ENCODE data around the gene TCF7L2.
"Not testable (repeated sequence)": the region's sequence is repeated elsewhere in the genome, so short reads cannot be mapped to it uniquely, and the experiment has no call there.

Gene TCF7L2

GRCh38 chr10:113095419-113096127, 145.5 kb downstream of the TCF7L2 start:
- no peak for DNase-seq

DNA sequence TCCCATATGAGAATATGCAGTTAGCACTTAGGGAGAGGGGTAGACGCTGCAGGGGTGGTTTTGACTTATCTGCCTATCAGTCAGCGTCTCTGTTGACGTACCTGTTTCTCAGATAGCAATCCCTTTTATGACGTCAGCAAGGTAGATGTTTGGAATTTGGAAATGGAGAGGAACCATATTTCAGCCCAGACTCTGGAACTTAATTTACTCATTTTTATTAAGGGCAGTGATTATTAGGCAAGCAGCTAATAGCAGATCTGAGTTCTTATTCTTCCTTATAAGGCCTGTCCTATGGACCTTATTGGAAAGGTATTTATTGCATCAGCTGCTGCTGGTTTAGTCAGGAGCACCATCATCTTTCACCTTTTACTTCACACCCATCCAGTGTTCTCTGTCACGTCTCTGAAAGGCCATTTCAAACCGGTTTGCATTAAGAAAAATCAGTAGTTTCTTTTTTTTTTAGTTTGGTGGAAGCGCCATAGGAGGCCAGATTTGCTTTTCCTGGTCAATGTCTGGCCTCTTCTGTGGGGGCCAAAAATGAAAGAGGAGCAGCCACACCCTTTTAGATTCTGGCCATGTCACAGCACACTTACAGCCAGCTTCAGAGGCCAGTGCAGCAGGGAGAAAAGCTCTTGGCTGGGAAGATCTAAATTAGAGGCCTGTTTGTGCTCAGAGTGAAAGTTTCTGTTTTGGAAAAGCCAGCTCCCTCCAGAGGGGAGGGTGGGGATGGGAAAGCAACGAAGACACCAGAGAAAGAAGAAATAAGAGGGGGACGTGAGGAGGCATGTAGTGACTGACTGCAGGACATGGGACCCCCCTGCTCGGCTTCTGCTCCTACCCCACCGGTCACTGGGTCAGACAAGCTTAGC, 146.3 kb downstream of the TCF7L2 start:
- DNase-seq, result no peak

DNA sequence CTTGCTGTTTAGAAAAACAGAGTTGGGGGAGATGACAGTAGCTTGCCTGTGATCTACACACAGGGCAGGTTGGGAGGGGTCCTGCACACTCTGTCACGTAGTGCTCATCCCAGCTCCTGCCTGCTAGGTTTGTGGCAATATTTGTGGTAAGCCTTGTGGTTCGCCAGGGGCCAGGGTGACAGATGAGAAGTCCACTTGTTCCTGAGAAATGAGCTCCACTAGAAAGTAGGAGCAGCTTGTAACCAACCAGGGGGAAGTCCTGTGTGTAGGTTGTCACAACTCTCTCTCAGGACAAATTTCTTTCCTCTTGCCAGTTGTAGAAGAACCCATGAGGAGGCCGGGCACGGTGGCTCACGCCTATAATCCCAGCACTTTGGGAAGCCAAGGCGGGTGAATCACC, 147.0 kb downstream of the TCF7L2 start:
- DNase-seq, result no peak

- peak; percentile 69 for DNase-seq
These were observed 149.6 kb downstream of the TCF7L2 start for GRCh38 chr10:113099431-113100183.

- peak; percentile 30 for DNase-seq
These were observed 150.2 kb downstream of the TCF7L2 start for GRCh38 chr10:113100281-113100680.

- DNase-seq, result no peak
These were observed 153.2 kb downstream of the TCF7L2 start for GRCh38 chr10:113103131-113103840.

DNA sequence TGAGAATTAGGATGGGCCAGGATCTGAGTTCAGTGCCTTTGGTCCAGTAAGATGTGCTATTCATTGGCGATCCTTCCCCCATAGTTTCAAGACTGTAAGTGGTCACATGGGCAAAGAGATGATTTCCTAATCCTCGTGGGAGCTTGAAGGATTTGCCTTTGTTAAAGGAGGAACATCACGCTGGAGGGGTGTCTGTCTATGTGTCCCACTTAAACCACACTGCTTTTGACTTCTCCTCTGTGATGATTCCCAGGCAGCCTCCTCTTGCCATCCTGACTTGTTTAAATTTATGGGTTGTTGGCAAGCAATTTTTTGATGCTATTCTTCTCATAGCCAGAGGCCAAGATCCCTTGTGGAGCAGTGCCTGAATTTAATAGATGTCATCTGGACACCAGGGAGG, 154.0 kb downstream of the TCF7L2 start:
- no peak for DNase-seq

DNA sequence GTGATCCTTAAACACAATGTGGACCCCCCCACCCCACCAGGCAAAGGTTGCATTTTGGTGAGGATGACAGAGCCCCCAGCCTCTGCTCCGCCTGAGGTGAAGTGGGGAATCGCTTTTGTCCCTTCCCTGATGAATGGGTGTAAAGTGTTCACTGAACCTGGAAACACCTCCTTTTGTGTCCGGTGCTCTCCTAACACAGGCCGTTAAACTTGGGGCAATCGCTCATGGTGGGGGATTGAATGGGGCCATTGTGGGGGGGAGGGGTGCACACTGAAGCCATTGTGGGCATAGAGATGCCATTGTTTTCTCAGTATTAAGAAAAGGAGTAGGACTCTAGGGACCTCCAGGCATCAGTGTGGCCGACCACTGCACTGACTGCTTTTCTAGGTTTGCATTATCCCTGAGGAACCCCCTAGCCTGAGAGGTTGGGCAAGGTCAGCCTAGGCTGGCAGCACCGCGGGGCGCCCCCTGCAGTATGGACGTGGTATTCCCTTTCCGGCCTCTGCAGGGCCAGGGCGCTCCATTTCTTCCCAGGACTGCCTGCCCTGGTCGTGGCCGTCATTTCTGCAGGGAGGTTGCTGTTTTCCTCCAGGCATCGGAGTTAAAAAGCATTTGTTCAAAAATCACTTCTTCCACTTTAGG, 158.3 kb downstream of the TCF7L2 start:
- no peak for DNase-seq

- no peak for DNase-seq
These were observed 158.9 kb downstream of the TCF7L2 start for GRCh38 chr10:113108948-113109347.

DNA sequence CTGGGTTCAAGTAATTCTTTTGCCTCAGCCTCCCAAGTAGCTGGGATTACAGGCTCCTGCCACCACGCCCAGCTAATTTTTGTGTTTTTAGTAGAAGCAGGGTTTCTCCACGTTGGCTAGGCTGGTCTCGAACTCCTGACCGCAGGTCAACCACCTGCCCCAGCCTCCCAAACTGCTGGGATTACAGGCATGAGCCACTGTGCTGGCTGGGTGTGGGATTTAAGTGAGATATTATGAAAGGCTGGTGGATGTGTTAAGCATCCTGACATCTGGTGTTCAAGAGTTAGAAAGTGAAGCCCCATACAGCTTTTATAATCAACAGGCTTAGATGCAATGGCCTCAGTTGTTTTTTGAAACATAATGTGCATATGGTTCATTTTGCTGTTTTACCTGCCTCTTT, 159.4 kb downstream of the TCF7L2 start:
- DNase-seq, result not testable (repeated sequence)

- DNase-seq, result no peak
These were observed 161.2 kb downstream of the TCF7L2 start for GRCh38 chr10:113111260-113111659.

DNA sequence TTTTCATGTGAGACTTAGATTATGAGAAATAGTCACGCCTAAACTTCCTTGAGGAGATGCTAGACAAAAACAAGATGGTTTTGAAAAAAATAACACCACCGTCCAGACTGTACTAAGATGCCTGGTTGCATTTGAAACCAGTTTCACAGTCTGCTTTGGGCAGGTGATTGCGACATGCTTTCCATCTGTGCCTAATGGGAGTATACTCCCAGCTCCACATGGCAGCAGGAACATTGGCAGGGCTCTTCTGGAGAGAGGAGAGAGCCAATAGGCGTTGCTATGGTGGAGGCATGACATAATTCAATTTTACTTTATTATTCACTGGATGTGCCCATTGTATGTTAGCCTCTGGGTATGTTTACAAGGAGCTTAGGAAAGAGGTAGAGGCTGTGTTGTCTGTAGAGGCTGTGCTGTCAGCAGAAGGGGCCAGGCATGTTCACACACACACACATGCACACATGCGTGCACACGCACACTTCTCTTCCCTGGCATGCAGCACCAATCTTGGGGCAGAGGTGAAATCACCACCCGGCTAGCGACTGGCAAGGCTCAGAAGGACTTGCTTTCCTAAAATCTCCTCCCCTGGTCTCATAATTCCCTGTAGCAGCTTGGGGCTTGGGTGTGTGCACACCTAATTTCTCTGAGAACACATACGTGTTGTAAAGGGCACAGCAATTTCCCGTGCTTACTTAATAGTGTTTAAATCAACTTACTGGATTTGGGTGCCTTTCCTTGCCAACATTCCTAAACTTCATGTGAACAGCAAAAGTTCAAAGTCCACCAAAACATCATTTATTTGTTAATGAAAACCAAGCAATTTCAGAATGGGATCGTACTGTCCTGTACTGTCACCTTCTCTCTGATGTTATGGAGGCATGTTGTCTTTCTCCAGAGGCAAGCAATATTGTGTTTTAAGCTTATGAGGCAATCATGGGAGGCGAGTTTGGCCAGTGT, 162.1 kb downstream of the TCF7L2 start:
- no peak for DNase-seq

DNA sequence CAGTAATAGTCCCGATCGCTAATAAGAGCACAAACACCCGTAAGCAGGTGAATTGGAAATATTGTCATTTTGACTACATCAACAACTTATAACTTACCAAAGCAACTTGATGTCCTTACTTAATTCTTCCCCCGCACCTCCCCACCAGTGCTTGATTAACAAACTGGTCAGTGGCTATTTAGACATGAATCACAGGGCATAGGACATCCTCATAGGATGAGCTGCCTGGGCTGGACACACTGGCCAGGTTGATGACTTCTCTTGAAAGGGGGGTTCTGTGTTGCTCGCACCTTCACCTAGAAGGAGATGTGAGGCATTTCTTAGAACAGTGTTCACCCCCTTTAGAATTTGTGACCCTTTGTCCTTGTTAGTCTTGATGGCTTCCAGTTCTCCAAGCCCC, 163.2 kb downstream of the TCF7L2 start:
- DNase-seq, result no peak

- no peak for DNase-seq
These were observed 163.9 kb downstream of the TCF7L2 start for GRCh38 chr10:113113918-113114317.

- no peak for DNase-seq
These were observed 165.5 kb downstream of the TCF7L2 start for GRCh38 chr10:113115556-113115955.

- DNase-seq, result no peak
These were observed 168.8 kb downstream of the TCF7L2 start for GRCh38 chr10:113118882-113119281.

- DNase-seq, result no peak
These were observed 169.8 kb downstream of the TCF7L2 start for GRCh38 chr10:113119801-113120200.

- no peak for DNase-seq
These were observed 171.1 kb downstream of the TCF7L2 start for GRCh38 chr10:113121153-113121552.

DNA sequence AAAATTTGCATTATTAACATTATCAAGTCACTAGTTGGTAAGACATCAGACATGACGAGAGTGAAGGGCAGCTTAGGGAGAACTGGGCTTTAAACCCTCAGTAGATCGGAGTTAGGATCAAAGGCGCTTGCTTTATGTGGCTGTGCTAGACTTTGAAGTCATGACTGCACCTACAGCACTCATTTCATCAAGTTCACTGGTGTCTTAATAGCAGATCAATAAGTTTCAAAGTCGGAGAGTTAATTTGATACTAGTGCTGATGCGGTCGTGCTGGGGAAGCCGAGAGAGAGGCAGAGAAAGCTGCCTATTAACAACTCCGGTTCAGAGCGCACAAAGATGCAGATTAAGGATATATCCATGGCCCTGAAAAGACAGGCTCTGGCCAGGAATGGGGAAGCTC, 172.9 kb downstream of the TCF7L2 start:
- no peak for DNase-seq

- DNase-seq, result no peak
These were observed 174.7 kb downstream of the TCF7L2 start for GRCh38 chr10:113124724-113125123.

DNA sequence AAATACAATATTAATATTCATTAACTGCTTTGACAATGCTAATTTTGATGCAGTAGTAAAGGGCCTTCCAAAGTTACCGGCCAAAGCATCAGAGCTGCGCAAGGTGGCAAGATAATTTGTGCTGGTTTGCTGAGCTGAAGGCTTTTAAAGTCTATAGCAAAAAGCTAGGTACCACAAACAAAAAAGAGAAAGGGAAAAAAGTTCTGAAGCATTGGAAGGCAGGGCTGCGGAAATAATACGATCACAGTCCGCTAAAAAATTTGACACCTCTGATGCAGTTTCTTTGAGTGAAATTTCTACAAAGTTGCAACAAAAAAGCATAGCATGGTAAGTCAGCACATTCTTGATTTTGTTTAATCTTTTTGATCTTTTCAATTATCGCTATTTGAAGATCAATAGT, 175.6 kb downstream of the TCF7L2 start:
- DNase-seq, result no peak
